GM12801 (cell line): ENCODE data around the gene MSTN.

Experiments
- CTCF ChIP-seq: IDR thresholded peaks from one replicate; pipeline ENCODE4 v1.5.1; 2011; ENCODE audit warnings: control low read depth; ENCODE audit not compliant: insufficient read length; ENCODE audit errors: extremely low read depth

MSTN gene

GRCh38 chr2:190099890-190100697 lies 37.6 kb upstream of the MSTN start:
- TF ChIP-seq CTCF, result no peak

- TF ChIP-seq CTCF, result no peak
These were observed 36.3 kb upstream of the MSTN start for GRCh38 chr2:190098851-190099250.

- no peak for TF ChIP-seq CTCF
These were observed 34.6 kb upstream of the MSTN start for GRCh38 chr2:190097115-190097514.

- no peak for TF ChIP-seq CTCF
These were observed 31.9 kb upstream of the MSTN start for GRCh38 chr2:190094316-190094871.

- no peak for TF ChIP-seq CTCF
These were observed 31.3 kb upstream of the MSTN start for GRCh38 chr2:190093793-190094192.

GRCh38 chr2:190090148-190090547 lies 27.6 kb upstream of the MSTN start:
- TF ChIP-seq CTCF, result no peak

- no peak for TF ChIP-seq CTCF
These were observed 26.4 kb upstream of the MSTN start for GRCh38 chr2:190088917-190089316.
